Measurements from ENCODE around the gene GALNT11.

Gene GALNT11

GRCh38 chr7:152152267-152152666 lies 126.8 kb downstream of the GALNT11 start:
- in situ Hi-C loops (cut with HindIII; ENCODE audit: low sequenced_read_pairs) = no loop called here
- no peak overlapping the region for H3K4me3 ChIP-seq (ENCODE audit: low read depth, low read length)
- DNase-seq (ENCODE audit: low read depth) = no peak
- TF ChIP-seq CTCF (IDR thresholded peaks at IDR 0.05; ENCODE audit: low read depth, low read length, missing control alignments) = no peak

- TF ChIP-seq CTCF (IDR thresholded peaks at IDR 0.05; ENCODE audit: low read depth, low read length, missing control alignments) = no peak
- no peak overlapping the region for H3K4me3 ChIP-seq (ENCODE audit: low read depth, low read length)
- DNase-seq (ENCODE audit: low read depth) = no peak
- in situ Hi-C loops (cut with HindIII; ENCODE audit: low sequenced_read_pairs) = no loop called here
Observed at GRCh38 chr7:152158801-152159587, 133.5 kb downstream of the GALNT11 start.

GRCh38 chr7:152161171-152161570 lies 135.7 kb downstream of the GALNT11 start:
- H3K4me3 ChIP-seq (ENCODE audit: low read depth, low read length) = no peak overlapping the region
- no peak for DNase-seq (ENCODE audit: low read depth)
- no peak for TF ChIP-seq CTCF (IDR thresholded peaks at IDR 0.05; ENCODE audit: low read depth, low read length, missing control alignments)
- in situ Hi-C loops (cut with HindIII; ENCODE audit: low sequenced_read_pairs) = no loop called here

- in situ Hi-C loops (cut with HindIII; ENCODE audit: low sequenced_read_pairs) = no loop called here
- no peak for TF ChIP-seq CTCF (IDR thresholded peaks at IDR 0.05; ENCODE audit: low read depth, low read length, missing control alignments)
- no peak overlapping the region for H3K4me3 ChIP-seq (ENCODE audit: low read depth, low read length)
- DNase-seq (ENCODE audit: low read depth) = no peak
Observed at GRCh38 chr7:152162287-152162686, 136.8 kb downstream of the GALNT11 start.
